NCI-H2196 treated with DMSO at 0.1 percent for 48 hours (cell line): ENCODE measurements around the gene SC5D.
A peak's percentile ranks its signal among the peaks of the same experiment; 100 is the strongest.

ENCODE experiments used
- DNase-seq: peaks from one replicate; lab custom pipeline; 2025; ENCODE audit not compliant: unreplicated experiment; lab: John Stamatoyannopoulos, UW

Gene SC5D

GRCh38 chr11:121291896-121292494 lies 576 bp upstream of the SC5D start:
- no peak for DNase-seq

GRCh38 chr11:121293288-121293594 lies 670 bp downstream of the SC5D start:
- no peak for DNase-seq

GRCh38 chr11:121295246-121296029 lies 2.9 kb downstream of the SC5D start:
- no peak for DNase-seq

- DNase-seq = no peak
Measured at GRCh38 chr11:121297872-121298271, 5.3 kb downstream of the SC5D start.

GRCh38 chr11:121298774-121299173 lies 6.2 kb downstream of the SC5D start:
- no peak for DNase-seq

GRCh38 chr11:121299417-121299816 lies 6.8 kb downstream of the SC5D start:
- DNase-seq = no peak

- DNase-seq = no peak
Measured at GRCh38 chr11:121300313-121300971, 7.9 kb downstream of the SC5D start.

- DNase-seq = no peak
Measured at GRCh38 chr11:121300972-121301699, 8.6 kb downstream of the SC5D start.

GRCh38 chr11:121304759-121305158 lies 12.2 kb downstream of the SC5D start:
- no peak for DNase-seq

- no peak for DNase-seq
Measured at GRCh38 chr11:121308816-121309215, 16.2 kb downstream of the SC5D start.

GRCh38 chr11:121309688-121310087 lies 17.1 kb downstream of the SC5D start:
- DNase-seq = no peak

- DNase-seq = no peak
Measured at GRCh38 chr11:121310908-121311307, 18.3 kb downstream of the SC5D start.

GRCh38 chr11:121311373-121311772 lies 18.8 kb downstream of the SC5D start:
- no peak for DNase-seq

GRCh38 chr11:121312483-121312882 lies 19.9 kb downstream of the SC5D start:
- no peak for DNase-seq

GRCh38 chr11:121318848-121319834 lies 26.6 kb downstream of the SC5D start:
- peak; percentile 26 for DNase-seq

GRCh38 chr11:121321614-121322243 lies 29.2 kb downstream of the SC5D start:
- DNase-seq = peak; percentile 16

- no peak for DNase-seq
Measured at GRCh38 chr11:121323046-121323607, 30.6 kb downstream of the SC5D start.

GRCh38 chr11:121326230-121326629 lies 33.7 kb downstream of the SC5D start:
- DNase-seq = no peak

- DNase-seq = no peak
Measured at GRCh38 chr11:121327553-121327952, 35.0 kb downstream of the SC5D start.
